Activated T-cell treated with anti-CD3 and anti-CD28 coated beads, Interleukin-2, amount 50 U/mL, for 4 hours (primary cell): Measurements from ENCODE around the gene CCDC88B. TPM values are rescaled to one million over a fixed set of nuclear protein-coding genes. Genes with fewer than 3 reads are reported as not detected.

Experiments
- ATAC-seq, 2 donors: fragments of 200-7000 bp; cut with Tn5 transposase; one replicate each; pipeline ENCODE4 v1.10.0; 2021
- DNase-seq: peaks from one replicate; pipeline ENCODE4 v3.0.0-alpha.2; 2020
- H3K27me3 Mint-ChIP-seq: one replicate; pipeline ENCODE4 v1.8.0; 2021; ENCODE audit warnings: low read depth, mixed read lengths
- H3K36me3 Mint-ChIP-seq: one replicate; pipeline ENCODE4 v1.8.0; 2022; ENCODE audit warnings: mixed read lengths; ENCODE audit not compliant: insufficient read depth
- H3K4me1 Mint-ChIP-seq: one replicate; pipeline ENCODE4 v1.8.0; 2021; ENCODE audit warnings: low read depth, mixed read lengths
- H3K4me3 Mint-ChIP-seq: one replicate; pipeline ENCODE4 v1.8.0; 2021; ENCODE audit warnings: mild to moderate bottlenecking, moderate library complexity, mixed read lengths
- H3K9me3 Mint-ChIP-seq: one replicate; pipeline ENCODE4 v1.8.0; 2021; ENCODE audit warnings: mixed read lengths
- total RNA-seq, 3 donors: library from RNA; stranded (reverse); gene quantifications; one replicate each; pipeline ENCODE4 v1.2.1, GENCODE V29; 2021

The CCDC88B gene
- total RNA-seq, 3 donors from 2014 or later, result 87.4 to 97.9 (median 96.2) TPM

GRCh38 chr11:64400102-64400501 lies 60.1 kb downstream of the CCDC88B start:
- no peaks in the 10 kb centered on the region for H3K36me3 Mint-ChIP-seq
- H3K27me3 Mint-ChIP-seq, result peaks cover 19% of the 10 kb centered on the region

GRCh38 chr11:64400667-64401066 lies 60.7 kb downstream of the CCDC88B start:
- no peak overlapping the region for H3K4me3 Mint-ChIP-seq
- H3K27me3 Mint-ChIP-seq, result peaks cover 19% of the 10 kb centered on the region
- no peaks in the 10 kb centered on the region for H3K36me3 Mint-ChIP-seq
- ATAC-seq (no peak), DNase-seq (no peak)
- H3K4me1 Mint-ChIP-seq, result no peaks in the 10 kb centered on the region
- H3K9me3 Mint-ChIP-seq, result no peaks in the 10 kb centered on the region

More at GRCh38 chr11:64400102-64400501, 60.1 kb downstream of the CCDC88B start:
- H3K4me1 Mint-ChIP-seq, result no peaks in the 10 kb centered on the region
- DNase-seq, result no peak
- ATAC-seq, result no peak
- H3K9me3 Mint-ChIP-seq, result no peaks in the 10 kb centered on the region
- no peak overlapping the region for H3K4me3 Mint-ChIP-seq

- Mint-ChIP-seq H3K36me3 (no peaks in the 10 kb centered on the region), H3K9me3 (no peaks in the 10 kb centered on the region), H3K4me3 (no peak overlapping the region), H3K27me3 (peaks cover 16% of the 10 kb centered on the region), H3K4me1 (no peaks in the 10 kb centered on the region)
- DNase-seq (no peak), ATAC-seq (no peak)
These were observed 61.8 kb downstream of the CCDC88B start for GRCh38 chr11:64401775-64402174.

- H3K9me3 Mint-ChIP-seq, result no peaks in the 10 kb centered on the region
- ATAC-seq, result no peak
- no peak for DNase-seq
- no peak overlapping the region for H3K4me3 Mint-ChIP-seq
- no peaks in the 10 kb centered on the region for H3K4me1 Mint-ChIP-seq
- peaks cover 12% of the 10 kb centered on the region for H3K27me3 Mint-ChIP-seq
- no peaks in the 10 kb centered on the region for H3K36me3 Mint-ChIP-seq
These were observed 63.1 kb downstream of the CCDC88B start for GRCh38 chr11:64403106-64403505.

GRCh38 chr11:64406221-64406946 lies 66.4 kb downstream of the CCDC88B start:
- no peak overlapping the region for H3K4me3 Mint-ChIP-seq
- H3K9me3 Mint-ChIP-seq, result no peaks in the 10 kb centered on the region
- no peaks in the 10 kb centered on the region for H3K4me1 Mint-ChIP-seq
- H3K27me3 Mint-ChIP-seq, result peaks cover 7% of the 10 kb centered on the region
- no peak for ATAC-seq
- DNase-seq, result no peak
- H3K36me3 Mint-ChIP-seq, result no peaks in the 10 kb centered on the region

Other genes starting within 250 kb of the CCDC88B start
- gene MACROD1, start 174.1 kb upstream of the CCDC88B start, total RNA-seq, result 10 to 100 TPM; 16.5 to 17.8 (median 17.1) TPM
- 100 to 1,000 TPM; 439 to 477 (median 457) TPM for gene STIP1, start 154.0 kb upstream of the CCDC88B start, total RNA-seq
- 100 to 1,000 TPM; 368 to 444 (median 399) TPM for gene FERMT3, start 133.5 kb upstream of the CCDC88B start, total RNA-seq
- 10 to 100 TPM; 24.3 to 31.0 (median 28.6) TPM for gene TRPT1, start 114.0 kb upstream of the CCDC88B start, total RNA-seq
- 10 to 100 TPM; 82.4 to 88.3 (median 86.1) TPM for gene NUDT22, start 113.9 kb upstream of the CCDC88B start, total RNA-seq
- 10 to 100 TPM; 15.0 to 16.6 (median 16.1) TPM for gene DNAJC4, start 109.7 kb upstream of the CCDC88B start, total RNA-seq
- gene VEGFB, start 105.6 kb upstream of the CCDC88B start, total RNA-seq, result 10 to 100 TPM; 41.5 to 75.6 (median 53.2) TPM
- 10 to 100 TPM; 43.3 to 48.9 (median 44.4) TPM for gene FKBP2, start 99.1 kb upstream of the CCDC88B start, total RNA-seq
- 100 to 1,000 TPM; 417 to 505 (median 438) TPM for gene PPP1R14B, start 93.3 kb upstream of the CCDC88B start, total RNA-seq
- gene PLCB3, start 88.7 kb upstream of the CCDC88B start, total RNA-seq, result 1 to 10 TPM; 6.2 to 8.2 (median 6.4) TPM
- 10 to 100 TPM; 27.6 to 38.8 (median 36.6) TPM for gene BAD, start 55.5 kb upstream of the CCDC88B start, total RNA-seq
- gene GPR137, start 54.4 kb upstream of the CCDC88B start, total RNA-seq, result 10 to 100 TPM; 43.1 to 46.2 (median 43.9) TPM
- not detected for gene KCNK4, start 48.9 kb upstream of the CCDC88B start, total RNA-seq
- not detected for gene CATSPERZ, start 39.8 kb upstream of the CCDC88B start, total RNA-seq
- gene ESRRA, start 34.7 kb upstream of the CCDC88B start, total RNA-seq, result 10 to 100 TPM; 81.5 to 93.4 (median 89.3) TPM
- gene TRMT112, start 22.6 kb upstream of the CCDC88B start, total RNA-seq, result 100 to 1,000 TPM; 432 to 461 (median 438) TPM
- gene PRDX5, start 22.1 kb upstream of the CCDC88B start, total RNA-seq, result 10 to 100 TPM; 78.3 to 96.8 (median 81.0) TPM
- 10 to 100 TPM; 43.3 to 49.9 (median 48.1) TPM for gene RPS6KA4, start 19.0 kb downstream of the CCDC88B start, total RNA-seq
- not detected for gene SLC22A11, start 215.7 kb downstream of the CCDC88B start, total RNA-seq